ENCODE data around the gene MGAT1.
"Not testable (repeated sequence)": the region's sequence is repeated elsewhere in the genome, so short reads cannot be mapped to it uniquely, and the experiment has no call there.

DNA sequence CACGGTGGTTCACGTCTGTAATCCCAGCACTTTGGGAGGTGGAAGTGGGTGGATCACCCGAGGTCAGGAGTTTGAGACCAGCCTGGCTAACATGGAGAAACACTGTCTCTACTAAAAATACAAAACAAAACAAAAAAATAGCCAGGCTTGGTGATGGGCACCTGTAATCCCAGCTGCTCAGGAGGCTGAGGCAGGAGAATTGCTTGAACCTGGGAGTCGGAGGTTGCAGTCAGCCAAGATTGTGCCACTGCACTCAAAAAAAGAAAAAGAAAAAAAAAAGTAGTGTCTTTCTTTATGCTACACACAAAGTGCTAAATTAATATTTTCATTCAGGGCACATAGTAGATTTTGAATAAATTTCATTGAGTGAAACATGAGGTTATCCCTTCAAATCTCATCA, 61.7 kb downstream of the MGAT1 start:
- TF ChIP-seq, protein P1, sequence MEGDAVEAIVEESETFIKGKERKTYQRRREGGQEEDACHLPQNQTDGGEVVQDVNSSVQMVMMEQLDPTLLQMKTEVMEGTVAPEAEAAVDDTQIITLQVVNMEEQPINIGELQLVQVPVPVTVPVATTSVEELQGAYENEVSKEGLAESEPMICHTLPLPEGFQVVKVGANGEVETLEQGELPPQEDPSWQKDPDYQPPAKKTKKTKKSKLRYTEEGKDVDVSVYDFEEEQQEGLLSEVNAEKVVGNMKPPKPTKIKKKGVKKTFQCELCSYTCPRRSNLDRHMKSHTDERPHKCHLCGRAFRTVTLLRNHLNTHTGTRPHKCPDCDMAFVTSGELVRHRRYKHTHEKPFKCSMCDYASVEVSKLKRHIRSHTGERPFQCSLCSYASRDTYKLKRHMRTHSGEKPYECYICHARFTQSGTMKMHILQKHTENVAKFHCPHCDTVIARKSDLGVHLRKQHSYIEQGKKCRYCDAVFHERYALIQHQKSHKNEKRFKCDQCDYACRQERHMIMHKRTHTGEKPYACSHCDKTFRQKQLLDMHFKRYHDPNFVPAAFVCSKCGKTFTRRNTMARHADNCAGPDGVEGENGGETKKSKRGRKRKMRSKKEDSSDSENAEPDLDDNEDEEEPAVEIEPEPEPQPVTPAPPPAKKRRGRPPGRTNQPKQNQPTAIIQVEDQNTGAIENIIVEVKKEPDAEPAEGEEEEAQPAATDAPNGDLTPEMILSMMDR (IDR thresholded peaks at IDR 0.05) = not testable (repeated sequence)
- not testable (repeated sequence) for TF ChIP-seq POLR2A (IDR thresholded peaks at IDR 0.05)
